ENCODE results near the gene TGFB1. TPM values are rescaled to one million over a fixed set of nuclear protein-coding genes. Genes with fewer than 3 reads are reported as not detected.

TGFB1 gene
- total RNA-seq, 1 donor from 2014 or later: 195 TPM

DNA sequence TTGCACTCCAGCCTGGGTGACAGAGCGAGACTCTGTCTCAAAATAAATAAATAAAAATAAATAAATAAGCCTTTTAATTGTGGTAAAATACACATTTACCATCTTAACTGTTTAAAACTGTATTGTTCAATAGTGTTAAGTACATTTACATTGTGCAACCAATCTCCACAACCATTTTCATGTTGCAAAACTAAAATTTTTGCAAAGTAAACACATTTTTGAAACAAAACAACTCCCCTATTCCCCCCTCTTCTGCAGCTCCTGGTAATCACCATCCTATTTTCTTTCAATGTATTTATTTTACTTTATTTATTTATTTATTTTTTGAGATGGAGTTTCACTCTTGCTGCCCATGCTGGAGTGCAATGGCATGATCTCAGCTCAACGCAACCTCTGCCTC lies 16.0 kb upstream of the TGFB1 start:
- Mint-ChIP-seq H3K4me3 (ENCODE audit: unreplicated experiment) (no peak overlapping the region), H3K36me3 (ENCODE audit: low read depth) (no peaks in the 10 kb centered on the region), H3K27me3 (ENCODE audit: low read depth) (no peaks in the 10 kb centered on the region), H3K9me3 (ENCODE audit: low read depth) (no peaks in the 10 kb centered on the region), H3K27ac (ENCODE audit: unreplicated experiment) (no peak overlapping the region), H3K4me1 (ENCODE audit: low read depth) (peaks cover 31% of the 10 kb centered on the region)
- DNase-seq (ENCODE audit: low spot score): no peak
- TF ChIP-seq, protein P1, sequence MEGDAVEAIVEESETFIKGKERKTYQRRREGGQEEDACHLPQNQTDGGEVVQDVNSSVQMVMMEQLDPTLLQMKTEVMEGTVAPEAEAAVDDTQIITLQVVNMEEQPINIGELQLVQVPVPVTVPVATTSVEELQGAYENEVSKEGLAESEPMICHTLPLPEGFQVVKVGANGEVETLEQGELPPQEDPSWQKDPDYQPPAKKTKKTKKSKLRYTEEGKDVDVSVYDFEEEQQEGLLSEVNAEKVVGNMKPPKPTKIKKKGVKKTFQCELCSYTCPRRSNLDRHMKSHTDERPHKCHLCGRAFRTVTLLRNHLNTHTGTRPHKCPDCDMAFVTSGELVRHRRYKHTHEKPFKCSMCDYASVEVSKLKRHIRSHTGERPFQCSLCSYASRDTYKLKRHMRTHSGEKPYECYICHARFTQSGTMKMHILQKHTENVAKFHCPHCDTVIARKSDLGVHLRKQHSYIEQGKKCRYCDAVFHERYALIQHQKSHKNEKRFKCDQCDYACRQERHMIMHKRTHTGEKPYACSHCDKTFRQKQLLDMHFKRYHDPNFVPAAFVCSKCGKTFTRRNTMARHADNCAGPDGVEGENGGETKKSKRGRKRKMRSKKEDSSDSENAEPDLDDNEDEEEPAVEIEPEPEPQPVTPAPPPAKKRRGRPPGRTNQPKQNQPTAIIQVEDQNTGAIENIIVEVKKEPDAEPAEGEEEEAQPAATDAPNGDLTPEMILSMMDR (IDR thresholded peaks at IDR 0.05): no peak

DNA sequence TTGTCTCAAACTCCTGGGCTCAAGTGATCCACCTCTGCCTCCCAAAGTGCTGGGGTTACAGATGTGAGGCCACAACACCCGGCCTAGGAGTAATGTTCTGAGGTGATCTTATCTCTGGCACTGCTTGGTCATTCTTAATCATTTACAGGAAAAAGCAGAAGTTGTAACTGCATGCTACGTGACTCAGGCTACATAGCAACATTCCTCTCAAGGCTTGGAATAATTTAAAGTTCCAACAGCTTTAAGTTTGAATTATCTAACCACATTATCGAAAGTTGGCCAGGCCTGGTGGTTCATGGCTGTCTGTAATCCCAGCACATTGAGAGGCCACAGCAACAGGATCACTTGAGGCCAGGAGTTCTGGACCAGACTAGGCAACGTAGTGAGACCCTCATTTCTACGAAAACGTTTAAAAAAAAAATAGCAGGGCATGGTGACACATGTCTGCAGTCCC lies 14.2 kb upstream of the TGFB1 start:
- Mint-ChIP-seq H3K27ac (ENCODE audit: unreplicated experiment) (peak overlapping the region; percentile 94), H3K36me3 (ENCODE audit: low read depth) (no peaks in the 10 kb centered on the region), H3K4me3 (ENCODE audit: unreplicated experiment) (no peak overlapping the region), H3K27me3 (ENCODE audit: low read depth) (no peaks in the 10 kb centered on the region), H3K9me3 (ENCODE audit: low read depth) (no peaks in the 10 kb centered on the region), H3K4me1 (ENCODE audit: low read depth) (peaks cover 35% of the 10 kb centered on the region)
- no peak for DNase-seq (ENCODE audit: low spot score)
- TF ChIP-seq, protein P1 (IDR thresholded peaks at IDR 0.05): no peak

DNA sequence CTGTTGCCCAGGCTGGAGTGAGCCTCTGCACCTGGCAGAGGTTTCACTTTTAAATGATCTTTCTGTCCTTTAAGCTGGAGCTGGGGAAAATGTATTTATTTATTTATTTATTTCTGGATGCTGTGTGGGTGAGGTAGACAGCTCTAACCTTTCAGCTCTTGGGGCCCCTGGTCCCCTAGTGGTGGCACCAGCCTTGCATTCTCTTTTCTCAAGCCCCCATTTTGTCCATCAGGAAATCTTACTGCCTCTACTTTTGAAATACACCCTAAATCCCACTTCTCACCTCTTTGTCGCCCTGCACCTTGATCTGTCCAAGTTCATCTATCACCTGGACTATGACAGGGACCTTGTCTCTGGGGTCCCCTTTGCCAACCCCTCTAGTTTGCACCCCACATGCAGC lies 12.4 kb upstream of the TGFB1 start:
- no peak overlapping the region for H3K27ac Mint-ChIP-seq (ENCODE audit: unreplicated experiment)
- H3K4me1 Mint-ChIP-seq (ENCODE audit: low read depth): peaks cover 36% of the 10 kb centered on the region
- no peak overlapping the region for H3K4me3 Mint-ChIP-seq (ENCODE audit: unreplicated experiment)

DNA sequence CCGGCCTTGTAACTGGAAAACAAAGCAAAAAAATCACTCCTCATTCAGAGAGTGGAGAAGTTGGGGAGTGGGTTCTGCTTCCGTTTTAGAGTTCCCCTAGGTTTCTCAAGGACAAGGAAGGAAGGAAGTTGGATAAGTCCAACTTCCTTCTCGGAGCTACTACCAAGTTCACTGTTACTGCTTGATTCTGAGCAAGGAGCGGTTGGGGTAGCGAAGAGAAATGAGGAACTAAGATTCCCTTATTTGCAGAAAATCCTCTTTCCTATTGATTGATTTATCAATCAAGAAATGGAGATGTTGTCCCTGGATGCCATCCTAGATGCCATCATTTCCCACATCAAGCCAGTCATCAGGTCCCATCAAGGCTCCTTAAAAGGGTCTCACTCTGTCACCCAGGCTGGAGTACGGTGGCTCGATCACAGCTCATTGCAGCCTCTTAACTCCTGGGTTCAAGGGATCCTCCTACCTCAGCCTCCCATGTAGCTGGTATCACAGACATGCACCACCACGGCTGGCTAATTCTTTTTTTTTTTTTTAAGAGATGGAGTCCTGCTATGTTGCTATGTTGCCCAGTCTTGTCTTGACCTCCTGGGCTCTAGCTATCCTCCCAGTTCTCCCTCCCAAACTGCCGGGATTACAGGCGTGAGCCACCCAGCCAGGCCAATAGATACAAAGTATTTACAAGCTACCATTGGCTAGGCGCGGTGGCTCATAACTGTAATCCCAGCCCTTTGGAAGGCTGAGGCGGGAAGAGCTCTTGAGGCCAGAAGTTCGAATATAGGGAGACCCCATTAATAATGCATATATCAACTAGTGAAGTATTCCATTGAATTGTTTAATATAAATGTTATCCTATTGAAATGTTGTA lies 11.0 kb upstream of the TGFB1 start:
- peak overlapping the region; percentile 94 for H3K4me3 Mint-ChIP-seq (ENCODE audit: unreplicated experiment)
- H3K9me3 Mint-ChIP-seq (ENCODE audit: low read depth): no peaks in the 10 kb centered on the region
- TF ChIP-seq, protein P1 (IDR thresholded peaks at IDR 0.05): no peak
- peak overlapping the region; percentile 100 for H3K27ac Mint-ChIP-seq (ENCODE audit: unreplicated experiment)
- H3K4me1 Mint-ChIP-seq (ENCODE audit: low read depth): peaks cover 36% of the 10 kb centered on the region
- H3K36me3 Mint-ChIP-seq (ENCODE audit: low read depth): no peaks in the 10 kb centered on the region
- H3K27me3 Mint-ChIP-seq (ENCODE audit: low read depth): no peaks in the 10 kb centered on the region
- DNase-seq (ENCODE audit: low spot score): no peak

More for the DNA sequence above, 12.4 kb upstream of the TGFB1 start:
- TF ChIP-seq, protein P1 (IDR thresholded peaks at IDR 0.05): peak; percentile 25
- no peaks in the 10 kb centered on the region for H3K9me3 Mint-ChIP-seq (ENCODE audit: low read depth)
- no peak for DNase-seq (ENCODE audit: low spot score)
- H3K36me3 Mint-ChIP-seq (ENCODE audit: low read depth): no peaks in the 10 kb centered on the region
- H3K27me3 Mint-ChIP-seq (ENCODE audit: low read depth): no peaks in the 10 kb centered on the region

DNA sequence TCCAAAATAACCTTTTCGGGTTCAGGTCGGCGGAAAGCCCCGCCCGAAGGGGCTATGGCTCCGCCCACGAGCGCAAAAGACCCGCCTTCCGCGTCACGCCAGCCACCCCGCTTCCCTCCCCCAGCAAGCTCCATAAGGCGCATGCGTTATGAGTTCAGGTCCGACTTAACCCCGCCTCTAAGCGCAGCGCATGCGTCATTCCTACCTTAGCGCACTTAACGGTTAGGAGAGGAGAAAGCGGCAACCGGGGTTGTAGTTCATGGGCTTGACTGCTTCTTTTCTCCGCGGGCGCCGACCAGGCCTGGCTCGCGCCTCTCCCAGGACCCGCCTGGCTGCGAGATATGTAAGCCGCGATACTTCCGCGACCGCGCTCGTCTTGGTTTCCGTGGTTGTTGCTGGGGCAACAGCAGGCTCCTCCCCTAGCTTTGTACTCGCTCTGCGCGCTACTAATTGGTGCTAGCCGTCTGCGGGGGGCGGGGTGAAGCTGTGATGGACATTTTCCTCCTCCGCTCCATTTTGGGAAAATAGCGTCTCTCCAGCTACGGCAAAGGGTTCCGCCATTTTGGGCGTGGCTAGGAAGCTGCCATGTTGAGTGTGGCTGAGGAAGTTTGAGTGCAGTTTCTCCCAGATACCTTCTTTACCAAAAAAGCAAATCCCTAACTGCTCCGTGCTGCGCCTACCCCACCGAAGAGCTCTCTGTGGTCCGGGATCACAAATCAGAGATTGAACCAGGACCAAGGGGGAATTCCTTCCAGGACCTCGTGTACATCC lies 10.2 kb upstream of the TGFB1 start, which contains the start of gene B9D2:
TSS of gene B9D2 (minus strand) at position 397 of the 771 bp plus-strand sequence. CDS start 630 bp downstream, outside the sequence.
- no peaks in the 10 kb centered on the region for H3K9me3 Mint-ChIP-seq (ENCODE audit: low read depth)
- TF ChIP-seq, protein P1 (IDR thresholded peaks at IDR 0.05): no peak
- H3K4me1 Mint-ChIP-seq (ENCODE audit: low read depth): peaks cover 36% of the 10 kb centered on the region
- no peaks in the 10 kb centered on the region for H3K27me3 Mint-ChIP-seq (ENCODE audit: low read depth)
- H3K36me3 Mint-ChIP-seq (ENCODE audit: low read depth): no peaks in the 10 kb centered on the region
- H3K27ac Mint-ChIP-seq (ENCODE audit: unreplicated experiment): peak within 1 kb of the TSS; percentile 100
- peak within 1 kb of the TSS; percentile 94 for H3K4me3 Mint-ChIP-seq (ENCODE audit: unreplicated experiment)
- DNase-seq (ENCODE audit: low spot score): peak; percentile 98
